ENCODE results near the gene LIPC. TPM values are rescaled to one million over a fixed set of nuclear protein-coding genes. Genes with fewer than 3 reads are reported as not detected.
A peak's percentile ranks its signal among the peaks of the same experiment; 100 is the strongest.

LIPC gene
- total RNA-seq, 2 donors from 2014 or later = 2.9 to 13.8 TPM

GRCh38 chr15:58451826-58452225, 20.0 kb downstream of the LIPC start:
- TF ChIP-seq, protein P1, sequence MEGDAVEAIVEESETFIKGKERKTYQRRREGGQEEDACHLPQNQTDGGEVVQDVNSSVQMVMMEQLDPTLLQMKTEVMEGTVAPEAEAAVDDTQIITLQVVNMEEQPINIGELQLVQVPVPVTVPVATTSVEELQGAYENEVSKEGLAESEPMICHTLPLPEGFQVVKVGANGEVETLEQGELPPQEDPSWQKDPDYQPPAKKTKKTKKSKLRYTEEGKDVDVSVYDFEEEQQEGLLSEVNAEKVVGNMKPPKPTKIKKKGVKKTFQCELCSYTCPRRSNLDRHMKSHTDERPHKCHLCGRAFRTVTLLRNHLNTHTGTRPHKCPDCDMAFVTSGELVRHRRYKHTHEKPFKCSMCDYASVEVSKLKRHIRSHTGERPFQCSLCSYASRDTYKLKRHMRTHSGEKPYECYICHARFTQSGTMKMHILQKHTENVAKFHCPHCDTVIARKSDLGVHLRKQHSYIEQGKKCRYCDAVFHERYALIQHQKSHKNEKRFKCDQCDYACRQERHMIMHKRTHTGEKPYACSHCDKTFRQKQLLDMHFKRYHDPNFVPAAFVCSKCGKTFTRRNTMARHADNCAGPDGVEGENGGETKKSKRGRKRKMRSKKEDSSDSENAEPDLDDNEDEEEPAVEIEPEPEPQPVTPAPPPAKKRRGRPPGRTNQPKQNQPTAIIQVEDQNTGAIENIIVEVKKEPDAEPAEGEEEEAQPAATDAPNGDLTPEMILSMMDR (IDR thresholded peaks at IDR 0.05) = no peak
- no peaks in the 10 kb centered on the region for H3K36me3 ChIP-seq
- no peak overlapping the region for H3K27ac ChIP-seq
- H3K4me1 ChIP-seq = no peaks in the 10 kb centered on the region
- no peaks in the 10 kb centered on the region for H3K27me3 ChIP-seq
- no peaks in the 10 kb centered on the region for H3K9me3 ChIP-seq
- H3K4me3 ChIP-seq = no peak overlapping the region
- no peak overlapping the region for H3K9ac ChIP-seq (ENCODE audit: low read depth in 2 of 2, low read length in 2 of 2)
- intact Hi-C loops (cut with DNase I) = no loop called here
- DNase-seq = no peak

DNA sequence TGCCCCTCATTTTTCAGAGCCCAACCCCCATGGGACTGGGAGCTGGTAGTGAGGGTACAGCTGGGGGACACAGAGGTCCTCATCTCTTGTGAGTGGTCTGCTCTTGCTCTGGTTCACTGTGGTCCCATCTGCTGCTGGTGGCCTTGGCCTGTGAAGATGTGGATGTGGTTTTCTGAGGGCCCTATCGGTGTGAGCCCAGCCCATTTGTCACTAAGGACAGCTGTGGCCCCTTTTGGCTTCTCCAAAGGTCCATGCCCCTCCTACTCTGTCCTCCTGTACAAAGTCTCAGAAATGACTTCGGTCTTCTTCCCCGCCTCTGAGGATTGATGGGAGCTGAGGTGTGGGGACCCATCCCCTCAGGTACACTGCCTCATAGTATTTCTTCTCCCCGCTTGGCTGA, 21.0 kb downstream of the LIPC start:
- Histone ChIP-seq H3K9me3 (no peaks in the 10 kb centered on the region), H3K9ac (ENCODE audit: low read depth in 2 of 2, low read length in 2 of 2) (no peak overlapping the region), H3K4me3 (no peak overlapping the region), H3K36me3 (no peaks in the 10 kb centered on the region), H3K4me1 (no peaks in the 10 kb centered on the region), H3K27ac (no peak overlapping the region), H3K27me3 (no peaks in the 10 kb centered on the region)
- intact Hi-C loops (cut with DNase I) = no loop called here
- DNase-seq = no peak
- TF ChIP-seq, protein P1 (IDR thresholded peaks at IDR 0.05) = no peak

GRCh38 chr15:58453931-58454793, 22.4 kb downstream of the LIPC start:
- H3K27ac ChIP-seq = no peak overlapping the region
- H3K36me3 ChIP-seq = no peaks in the 10 kb centered on the region
- intact Hi-C loops (cut with DNase I) = no loop called here
- H3K4me3 ChIP-seq = no peak overlapping the region
- H3K4me1 ChIP-seq = peaks cover 2% of the 10 kb centered on the region
- no peaks in the 10 kb centered on the region for H3K27me3 ChIP-seq
- no peaks in the 10 kb centered on the region for H3K9me3 ChIP-seq
- H3K9ac ChIP-seq (ENCODE audit: low read depth in 2 of 2, low read length in 2 of 2) = no peak overlapping the region
- TF ChIP-seq, protein P1 (IDR thresholded peaks at IDR 0.05) = no peak
- DNase-seq = no peak

- Histone ChIP-seq H3K4me3 (no peak overlapping the region), H3K36me3 (no peaks in the 10 kb centered on the region), H3K9me3 (no peaks in the 10 kb centered on the region), H3K4me1 (peaks cover 7% of the 10 kb centered on the region), H3K9ac (ENCODE audit: low read depth in 2 of 2, low read length in 2 of 2) (no peak overlapping the region), H3K27me3 (no peaks in the 10 kb centered on the region), H3K27ac (no peak overlapping the region)
- intact Hi-C loops (cut with DNase I) = no loop called here
- DNase-seq = no peak
- TF ChIP-seq, protein P1 (IDR thresholded peaks at IDR 0.05) = no peak
Measured at GRCh38 chr15:58454950-58455401, 23.2 kb downstream of the LIPC start.

DNA sequence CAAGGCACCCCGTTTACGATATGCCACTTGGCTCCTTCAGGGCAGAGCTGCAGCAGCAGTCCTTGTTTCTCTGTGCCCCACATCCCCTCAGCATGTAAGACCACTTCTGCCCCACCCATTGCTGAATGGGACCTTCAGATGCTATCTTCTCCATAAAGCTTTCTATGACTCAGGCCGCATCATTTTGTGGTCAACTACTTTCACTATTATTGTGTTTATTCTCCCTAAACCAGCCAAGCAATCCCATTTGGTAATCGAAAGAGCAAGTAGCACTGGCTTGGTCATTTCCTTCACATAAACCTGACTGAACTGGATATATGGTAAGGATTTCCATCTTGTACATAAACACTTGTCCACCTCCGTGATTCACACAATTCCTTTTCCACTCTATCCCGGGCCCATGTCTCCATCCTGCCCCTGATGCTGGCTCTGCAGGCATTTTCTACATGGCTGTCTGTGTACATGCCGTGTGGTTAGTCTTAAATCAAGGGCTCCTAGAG, 25.7 kb downstream of the LIPC start:
- DNase-seq = no peak
- intact Hi-C loops (cut with DNase I) = no loop called here
- TF ChIP-seq, protein P1 (IDR thresholded peaks at IDR 0.05) = no peak
- Histone ChIP-seq H3K4me3 (no peak overlapping the region), H3K9me3 (no peaks in the 10 kb centered on the region), H3K27ac (peak overlapping the region; percentile 0), H3K4me1 (peaks cover 7% of the 10 kb centered on the region), H3K36me3 (no peaks in the 10 kb centered on the region), H3K27me3 (no peaks in the 10 kb centered on the region), H3K9ac (ENCODE audit: low read depth in 2 of 2, low read length in 2 of 2) (no peak overlapping the region)
